Measurements from ENCODE around the gene CPLANE1. TPM values are rescaled to one million over a fixed set of nuclear protein-coding genes. Genes with fewer than 3 reads are reported as not detected.
"Not testable (repeated sequence)": the region's sequence is repeated elsewhere in the genome, so short reads cannot be mapped to it uniquely, and the experiment has no call there.

The CPLANE1 gene
- total RNA-seq, 1 experiment from 2014 or later, result 3.5 TPM

DNA sequence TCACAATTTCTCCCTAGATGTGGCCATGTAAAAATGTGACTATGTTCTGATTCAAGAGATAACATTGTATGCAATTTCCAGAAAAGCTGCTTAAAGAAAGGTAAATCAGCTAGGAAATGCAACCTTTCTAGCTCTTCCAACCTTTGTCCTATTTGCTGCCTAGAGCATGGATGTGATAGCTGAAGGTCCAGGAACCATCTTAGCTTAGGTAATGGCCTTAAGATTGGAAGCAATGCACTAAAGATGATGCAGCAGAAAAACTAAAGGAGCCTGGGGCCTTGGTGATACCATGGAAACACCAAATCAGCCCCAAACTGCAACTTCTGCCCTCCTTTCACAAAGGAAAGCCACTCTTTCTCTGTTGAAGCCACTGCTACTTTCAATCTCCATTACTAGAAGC is 27.0 kb downstream of the CPLANE1 start:
- CTCF ChIA-PET, result no interaction called here
- intact Hi-C loops (cut with micrococcal nuclease), result no loop called here
- Histone ChIP-seq H3K36me3 (ENCODE audit: control insufficient read depth in 1 of 2, insufficient read depth in 2 of 2, low read length in 2 of 2) (no peaks in the 10 kb centered on the region), H2AFZ (ENCODE audit: low read depth, low read length, poor library complexity, severe bottlenecking) (no peak overlapping the region), H3K79me2 (ENCODE audit: insufficient read depth, low read length) (no peaks in the 10 kb centered on the region), H3K9me3 (ENCODE audit: control insufficient read depth in 1 of 2, insufficient read depth in 1 of 2, low read depth in 1 of 2, low read length in 2 of 2) (no peaks in the 10 kb centered on the region), H3K9me2 (ENCODE audit: insufficient read depth) (no peaks in the 10 kb centered on the region), H3K27ac (ENCODE audit: low read depth, low read length) (no peak overlapping the region), H4K20me1 (ENCODE audit: insufficient read depth) (no peaks in the 10 kb centered on the region), H3K9ac (ENCODE audit: low read length) (no peak overlapping the region), H3K4me1 (ENCODE audit: control insufficient read depth in 1 of 2, insufficient read depth in 2 of 2, low read length in 2 of 2) (no peaks in the 10 kb centered on the region), H3K27me3 (ENCODE audit: insufficient read depth, low read length) (no peaks in the 10 kb centered on the region), H3K4me3 (replicated peaks in 1 of 2; ENCODE audit: low read depth in 1 of 2, low read length in 2 of 2) (no peak overlapping the region), H3K4me2 (ENCODE audit: low read length) (no peak overlapping the region)
- no peak for DNase-seq (ENCODE audit: low read depth, low spot score)
- no TSS peak for BruUV-seq (replicated peaks)
- no peak for TF ChIP-seq ZBTB33 (IDR thresholded peaks at IDR 0.05; ENCODE audit: extremely low read depth, insufficient replicate concordance, low read length)
- no peak for TF ChIP-seq SIN3A (IDR thresholded peaks at IDR 0.05; ENCODE audit: low read depth)
- no peak for TF ChIP-seq ZNF274 (IDR thresholded peaks at IDR 0.05; ENCODE audit: low read depth, low read length)
- TF ChIP-seq JUND (IDR thresholded peaks at IDR 0.05), result no peak
- no peak for TF ChIP-seq TCF7L2 (IDR thresholded peaks at IDR 0.05; ENCODE audit: borderline replicate concordance, extremely low read depth, insufficient read depth, insufficient read length)
- TF ChIP-seq POLR2AphosphoS5 (IDR thresholded peaks at IDR 0.05; ENCODE audit: low read depth, low read length), result no peak
- TF ChIP-seq, protein P1, sequence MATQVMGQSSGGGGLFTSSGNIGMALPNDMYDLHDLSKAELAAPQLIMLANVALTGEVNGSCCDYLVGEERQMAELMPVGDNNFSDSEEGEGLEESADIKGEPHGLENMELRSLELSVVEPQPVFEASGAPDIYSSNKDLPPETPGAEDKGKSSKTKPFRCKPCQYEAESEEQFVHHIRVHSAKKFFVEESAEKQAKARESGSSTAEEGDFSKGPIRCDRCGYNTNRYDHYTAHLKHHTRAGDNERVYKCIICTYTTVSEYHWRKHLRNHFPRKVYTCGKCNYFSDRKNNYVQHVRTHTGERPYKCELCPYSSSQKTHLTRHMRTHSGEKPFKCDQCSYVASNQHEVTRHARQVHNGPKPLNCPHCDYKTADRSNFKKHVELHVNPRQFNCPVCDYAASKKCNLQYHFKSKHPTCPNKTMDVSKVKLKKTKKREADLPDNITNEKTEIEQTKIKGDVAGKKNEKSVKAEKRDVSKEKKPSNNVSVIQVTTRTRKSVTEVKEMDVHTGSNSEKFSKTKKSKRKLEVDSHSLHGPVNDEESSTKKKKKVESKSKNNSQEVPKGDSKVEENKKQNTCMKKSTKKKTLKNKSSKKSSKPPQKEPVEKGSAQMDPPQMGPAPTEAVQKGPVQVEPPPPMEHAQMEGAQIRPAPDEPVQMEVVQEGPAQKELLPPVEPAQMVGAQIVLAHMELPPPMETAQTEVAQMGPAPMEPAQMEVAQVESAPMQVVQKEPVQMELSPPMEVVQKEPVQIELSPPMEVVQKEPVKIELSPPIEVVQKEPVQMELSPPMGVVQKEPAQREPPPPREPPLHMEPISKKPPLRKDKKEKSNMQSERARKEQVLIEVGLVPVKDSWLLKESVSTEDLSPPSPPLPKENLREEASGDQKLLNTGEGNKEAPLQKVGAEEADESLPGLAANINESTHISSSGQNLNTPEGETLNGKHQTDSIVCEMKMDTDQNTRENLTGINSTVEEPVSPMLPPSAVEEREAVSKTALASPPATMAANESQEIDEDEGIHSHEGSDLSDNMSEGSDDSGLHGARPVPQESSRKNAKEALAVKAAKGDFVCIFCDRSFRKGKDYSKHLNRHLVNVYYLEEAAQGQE (IDR thresholded peaks at IDR 0.05; ENCODE audit: low read depth), result no peak
- no peak for TF ChIP-seq ATF3 (IDR thresholded peaks at IDR 0.05)
- TF ChIP-seq SP1 (IDR thresholded peaks at IDR 0.05; ENCODE audit: low read depth), result no peak
- TF ChIP-seq CEBPB (IDR thresholded peaks at IDR 0.05; ENCODE audit: low read depth), result no peak
- TF ChIP-seq ELF1 (IDR thresholded peaks at IDR 0.05; ENCODE audit: borderline replicate concordance, low read depth), result no peak
- TF ChIP-seq CBX3 (IDR thresholded peaks at IDR 0.05; ENCODE audit: low read depth), result no peak
- no peak for TF ChIP-seq EGR1 (IDR thresholded peaks at IDR 0.05; ENCODE audit: low read depth)
- no peak for TF ChIP-seq CTCF (IDR thresholded peaks at IDR 0.05 in 2 of 3, conservative IDR thresholded peaks at IDR 0.05 in 1 of 3; ENCODE audit: borderline replicate concordance in 1 of 3, insufficient read depth in 1 of 3, low read depth in 2 of 3, low read length in 2 of 3)
- TF ChIP-seq RAD21 (IDR thresholded peaks at IDR 0.05; ENCODE audit: low read depth), result no peak
- RAD21 ChIA-PET (ENCODE audit: low non-redundant PET in 1 of 2, low total read pairs in 2 of 2, uncharacterized antibody in 2 of 2, unreplicated experiment in 2 of 2), result no interaction called here
- POLR2A ChIA-PET, result no interaction called here
- no peak for ATAC-seq

- intact Hi-C loops (cut with micrococcal nuclease); H3K4me2 ChIP-seq (ENCODE audit: low read length); DNase-seq (ENCODE audit: low read depth, low spot score); H3K27me3 ChIP-seq (ENCODE audit: insufficient read depth, low read length); CTCF ChIA-PET; H3K27ac ChIP-seq (ENCODE audit: low read depth, low read length); H3K79me2 ChIP-seq (ENCODE audit: insufficient read depth, low read length); POLR2A ChIA-PET; H3K36me3 ChIP-seq (ENCODE audit: control insufficient read depth in 1 of 2, insufficient read depth in 2 of 2, low read length in 2 of 2); BruUV-seq (replicated peaks); RAD21 ChIA-PET (ENCODE audit: low non-redundant PET in 1 of 2, low total read pairs in 2 of 2, uncharacterized antibody in 2 of 2, unreplicated experiment in 2 of 2); ATAC-seq; H3K9me3 ChIP-seq (ENCODE audit: control insufficient read depth in 1 of 2, insufficient read depth in 1 of 2, low read depth in 1 of 2, low read length in 2 of 2); H2AFZ ChIP-seq (ENCODE audit: low read depth, low read length, poor library complexity, severe bottlenecking); H3K9ac ChIP-seq (ENCODE audit: low read length); H3K4me3 ChIP-seq (replicated peaks in 1 of 2; ENCODE audit: low read depth in 1 of 2, low read length in 2 of 2); H3K4me1 ChIP-seq (ENCODE audit: control insufficient read depth in 1 of 2, insufficient read depth in 2 of 2, low read length in 2 of 2); H3K9me2 ChIP-seq (ENCODE audit: insufficient read depth); H4K20me1 ChIP-seq (ENCODE audit: insufficient read depth): not testable (repeated sequence)
Observed at GRCh38 chr5:37220426-37220825, 28.8 kb downstream of the CPLANE1 start.

Data from HCT116 (cell line).